T1000 (cell line): Measurements from ENCODE around the gene MRPS14.

ENCODE experiments used
- DNase-seq: peaks from one replicate; lab custom pipeline; 2025; ENCODE audit warnings: mixed read lengths; lab: John Stamatoyannopoulos, UW

MRPS14 gene

DNA sequence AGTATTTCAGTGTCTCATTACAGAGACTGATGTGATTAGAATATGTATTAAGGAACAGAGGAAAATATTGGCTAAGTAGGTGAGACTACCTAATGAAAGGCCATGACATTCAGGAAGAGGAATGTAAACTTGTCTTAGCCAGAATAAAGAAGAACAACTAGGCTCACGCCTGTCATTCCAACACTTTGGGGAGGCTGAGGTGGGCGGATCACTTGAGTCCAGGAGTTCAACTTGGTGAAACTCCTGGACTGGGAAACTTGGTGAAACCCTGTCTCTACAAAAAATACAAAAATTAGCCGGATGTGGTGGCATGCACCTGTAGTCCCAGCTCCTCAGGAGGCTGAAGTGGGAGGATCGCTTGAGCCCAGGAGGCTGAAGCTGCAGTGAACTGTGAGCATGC lies 38.3 kb downstream of the MRPS14 start:
- DNase-seq, result no peak

DNA sequence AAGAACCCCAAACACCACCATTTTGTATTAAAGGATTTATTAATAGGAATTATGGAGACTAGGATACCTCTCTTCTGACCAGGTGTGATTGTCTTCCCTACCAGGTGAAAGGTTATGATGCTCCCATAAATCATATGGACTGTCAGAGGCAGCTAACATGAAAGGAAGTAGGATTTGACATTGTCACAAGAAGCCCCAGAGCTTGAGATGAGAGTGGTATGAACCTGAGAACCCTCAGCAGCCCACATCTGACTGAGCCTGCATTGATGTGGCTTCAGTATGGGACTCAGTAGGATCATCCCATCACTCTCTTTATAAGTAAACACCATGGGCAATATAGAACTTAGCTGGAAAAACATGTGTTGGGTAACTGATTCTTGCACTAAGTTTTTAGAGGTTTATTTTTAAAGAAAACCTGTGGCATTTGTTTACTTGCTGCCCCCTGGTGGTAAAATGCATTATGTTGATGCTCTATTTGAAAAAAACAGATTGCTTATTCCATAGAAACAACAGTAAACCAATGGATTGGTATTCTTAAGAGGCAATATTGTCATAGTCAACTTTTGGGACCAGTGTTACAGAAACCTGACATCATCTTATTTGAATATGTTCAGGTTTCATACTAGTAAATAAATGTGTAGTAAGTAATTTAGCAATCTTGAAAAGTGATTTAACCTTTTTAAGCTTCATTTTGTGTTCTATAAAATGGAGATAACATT lies 40.1 kb downstream of the MRPS14 start:
- DNase-seq, result no peak

GRCh38 chr1:174976436-174977108 lies 46.7 kb downstream of the MRPS14 start:
- DNase-seq, result no peak

DNA sequence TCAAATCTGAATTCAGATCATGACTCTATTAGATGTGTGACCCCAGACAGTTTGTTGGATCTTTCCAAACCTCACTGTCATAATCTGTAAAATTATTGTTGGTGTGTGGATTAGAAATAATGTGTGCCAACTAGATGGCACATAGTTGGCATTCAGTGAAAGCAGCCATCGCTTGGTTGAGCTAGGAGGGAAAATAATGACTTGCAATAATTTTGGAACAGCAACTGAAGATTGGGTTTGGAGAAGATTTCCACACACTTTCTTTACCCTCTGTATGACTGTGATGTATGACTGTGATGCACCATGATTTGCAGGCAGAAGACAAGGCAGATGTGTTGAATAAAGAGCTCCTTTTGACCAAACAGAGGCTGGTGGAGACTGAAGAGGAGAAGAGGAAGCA lies 47.5 kb downstream of the MRPS14 start:
- DNase-seq, result no peak

DNA sequence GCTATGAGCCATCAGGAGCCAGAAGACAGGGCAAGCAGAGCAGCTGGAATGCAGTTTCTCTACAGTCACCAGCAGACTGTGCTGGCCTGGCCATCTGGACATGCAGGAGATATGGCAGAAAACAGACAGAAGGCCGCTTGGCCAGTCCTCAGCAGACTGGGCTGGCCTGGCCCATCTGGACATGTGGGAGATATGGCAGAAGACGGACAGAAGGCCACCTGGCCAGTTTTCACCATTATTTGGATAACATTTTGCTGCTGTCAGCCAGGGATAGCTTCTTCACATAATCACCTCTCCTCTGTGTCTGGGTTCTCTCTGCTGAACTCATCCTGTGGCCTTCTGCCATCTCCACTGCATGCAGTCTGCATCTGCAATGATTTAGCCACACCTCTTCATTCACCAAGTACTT lies 48.5 kb downstream of the MRPS14 start:
- DNase-seq, result no peak

- no peak for DNase-seq
Measured at GRCh38 chr1:174971902-174972301, 51.3 kb downstream of the MRPS14 start.

GRCh38 chr1:174971466-174971865 lies 51.8 kb downstream of the MRPS14 start:
- DNase-seq, result no peak

DNA sequence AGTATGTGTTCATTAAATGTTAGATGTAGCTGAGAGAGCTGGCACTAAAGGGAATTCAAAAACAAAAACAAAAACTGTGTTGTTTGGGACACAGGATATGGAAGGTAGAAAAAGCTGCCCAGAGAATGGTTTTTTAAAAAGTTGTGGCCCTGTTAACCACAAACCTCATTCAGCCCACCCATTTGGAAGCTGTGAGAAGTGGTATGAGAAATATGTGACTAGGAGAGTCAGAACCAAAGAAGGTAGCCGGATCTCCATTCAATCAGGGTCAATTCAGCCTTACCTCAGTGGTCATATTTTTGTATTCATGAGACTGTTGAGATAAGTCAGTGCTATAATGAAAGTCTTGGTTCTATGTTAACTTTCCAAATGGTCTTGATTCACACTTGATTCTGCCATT lies 53.2 kb downstream of the MRPS14 start:
- DNase-seq, result no peak

GRCh38 chr1:174968750-174969244 lies 54.4 kb downstream of the MRPS14 start:
- no peak for DNase-seq

GRCh38 chr1:174967845-174968705 lies 55.1 kb downstream of the MRPS14 start:
- DNase-seq, result no peak

DNA sequence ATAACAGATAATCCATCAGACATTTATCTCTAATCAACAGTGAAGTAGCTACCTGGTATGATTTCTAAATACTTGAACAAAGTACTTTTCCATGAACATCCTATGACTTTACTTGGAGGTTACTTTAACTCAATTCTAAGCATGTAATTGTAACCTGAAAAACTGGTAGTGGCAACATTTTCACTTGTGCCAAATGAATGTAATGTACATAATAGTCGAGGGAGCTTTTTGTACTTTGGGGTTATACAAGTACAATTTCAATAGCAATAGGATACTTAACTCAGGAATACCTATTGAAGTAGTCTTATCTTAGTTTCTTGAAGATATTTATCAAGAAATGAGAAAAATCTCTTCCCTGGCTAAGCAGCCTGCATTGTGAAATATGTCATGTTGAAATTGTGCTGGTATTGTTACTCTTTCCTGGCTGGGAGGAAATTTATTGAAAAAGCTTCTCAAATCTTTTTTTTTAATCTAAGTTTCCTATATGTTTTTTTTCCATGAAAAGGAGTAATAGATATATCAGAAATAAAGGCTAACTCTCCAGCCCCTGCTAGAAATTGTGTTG lies 57.1 kb downstream of the MRPS14 start:
- no peak for DNase-seq

DNA sequence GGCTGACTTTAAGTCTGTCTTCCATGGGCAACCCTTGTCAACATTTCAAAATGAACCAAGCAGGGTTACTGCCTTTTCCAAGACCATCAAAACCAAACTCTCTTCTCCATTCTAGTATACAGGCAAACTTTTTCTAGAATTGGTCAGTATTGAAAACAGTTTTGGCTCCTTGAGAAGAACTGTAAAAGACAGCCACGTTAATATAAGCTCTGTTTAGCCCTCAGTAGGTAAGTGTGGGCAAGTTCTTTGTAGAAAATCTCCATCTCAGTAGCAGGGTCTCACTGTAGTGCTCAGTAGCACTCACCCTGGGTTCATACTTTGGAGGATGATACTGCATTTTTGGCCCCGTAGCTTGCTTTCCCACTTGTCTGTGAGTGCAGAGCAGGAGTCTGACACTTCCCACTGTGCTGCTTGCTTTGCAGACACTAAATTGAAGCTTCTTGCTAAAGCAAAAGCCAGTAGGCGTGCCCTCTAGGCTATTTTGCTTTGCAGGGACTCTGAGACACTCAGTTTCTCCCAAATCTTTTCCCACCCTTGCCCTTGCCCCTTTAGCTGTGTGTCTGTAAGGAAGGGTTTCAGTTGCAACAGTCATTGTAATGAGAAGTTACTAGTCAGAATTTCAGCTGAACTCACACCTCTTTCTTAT lies 57.7 kb downstream of the MRPS14 start:
- no peak for DNase-seq

- DNase-seq, result no peak
Measured at GRCh38 chr1:174964972-174965361, 58.3 kb downstream of the MRPS14 start.

GRCh38 chr1:174964261-174964971 lies 58.8 kb downstream of the MRPS14 start:
- no peak for DNase-seq

DNA sequence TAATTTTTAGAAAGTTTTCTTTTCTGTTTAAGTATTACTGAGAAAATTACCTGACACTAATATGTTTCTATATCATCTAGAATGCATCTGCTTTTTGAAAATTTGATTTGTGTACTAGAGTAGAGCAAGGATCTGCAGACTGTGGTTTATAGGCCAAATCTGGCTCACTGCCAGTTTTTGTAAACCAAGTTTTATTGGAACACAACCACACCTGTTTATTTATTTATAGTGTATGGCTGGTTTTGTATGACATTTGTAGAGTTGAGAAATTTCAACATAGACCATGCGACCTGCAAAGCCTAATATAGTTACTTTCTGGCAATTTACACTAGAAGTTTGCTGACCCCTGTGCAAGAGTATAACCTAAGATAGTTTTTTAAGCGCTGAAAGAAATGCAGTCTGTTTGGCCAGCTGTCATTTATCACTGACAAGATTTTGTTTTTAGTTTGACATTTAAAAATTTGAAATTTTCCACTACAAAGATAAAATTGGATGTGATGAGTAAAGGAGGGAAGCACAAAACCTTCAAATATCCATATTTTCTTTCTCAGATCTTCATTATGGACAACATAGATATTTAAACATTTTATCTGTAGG lies 59.6 kb downstream of the MRPS14 start:
- DNase-seq, result no peak
